ENCODE results near the gene AGBL4.

AGBL4 gene

DNA sequence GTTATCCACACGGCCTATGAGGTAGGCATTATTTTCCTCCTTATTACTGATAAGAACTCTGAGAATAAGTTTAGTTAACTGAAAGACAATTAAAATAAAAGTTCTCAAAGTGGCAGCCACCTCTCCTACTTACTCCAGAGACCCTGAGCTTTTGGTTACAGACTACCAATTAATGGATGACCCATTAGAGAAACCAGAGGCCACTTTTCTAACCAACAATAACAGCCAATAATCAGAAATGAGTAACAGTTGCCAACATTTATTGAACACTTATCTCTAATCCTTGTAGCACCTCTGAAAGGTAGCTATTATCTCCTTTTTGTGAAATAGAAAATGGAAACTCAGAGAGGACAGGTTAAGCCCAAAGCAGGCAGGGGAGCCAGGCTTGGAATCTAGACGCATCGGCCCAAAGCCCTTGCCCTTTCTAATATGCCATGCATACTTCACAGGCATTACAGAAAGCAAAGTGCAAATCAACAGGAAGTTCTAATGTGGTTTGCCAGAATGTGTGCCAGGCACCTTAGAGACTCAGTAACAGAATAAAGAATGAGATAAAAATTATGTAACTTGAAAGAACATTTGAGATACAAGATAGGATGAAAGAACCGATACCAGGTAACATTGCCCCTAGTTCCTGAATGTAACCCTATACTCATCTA, 1297.1 kb downstream of the AGBL4 start:
- peaks cover 14% of the 10 kb centered on the region for H3K36me3 Mint-ChIP-seq (ENCODE audit: low read depth)
- no peaks in the 10 kb centered on the region for H3K9me3 Mint-ChIP-seq
- ATAC-seq = no peak
- no peak overlapping the region for H3K4me3 Mint-ChIP-seq
- peaks cover 22% of the 10 kb centered on the region for H3K4me1 Mint-ChIP-seq
- no peaks in the 10 kb centered on the region for H3K27me3 Mint-ChIP-seq
- H3K27ac Mint-ChIP-seq = no peak overlapping the region
- DNase-seq = no peak

GRCh38 chr1:48726139-48726538, 1297.6 kb downstream of the AGBL4 start:
- Mint-ChIP-seq H3K9me3 (no peaks in the 10 kb centered on the region), H3K27ac (no peak overlapping the region), H3K4me1 (peaks cover 22% of the 10 kb centered on the region), H3K4me3 (no peak overlapping the region), H3K27me3 (no peaks in the 10 kb centered on the region), H3K36me3 (ENCODE audit: low read depth) (peaks cover 14% of the 10 kb centered on the region)
- DNase-seq (no peak), ATAC-seq (no peak)

DNA sequence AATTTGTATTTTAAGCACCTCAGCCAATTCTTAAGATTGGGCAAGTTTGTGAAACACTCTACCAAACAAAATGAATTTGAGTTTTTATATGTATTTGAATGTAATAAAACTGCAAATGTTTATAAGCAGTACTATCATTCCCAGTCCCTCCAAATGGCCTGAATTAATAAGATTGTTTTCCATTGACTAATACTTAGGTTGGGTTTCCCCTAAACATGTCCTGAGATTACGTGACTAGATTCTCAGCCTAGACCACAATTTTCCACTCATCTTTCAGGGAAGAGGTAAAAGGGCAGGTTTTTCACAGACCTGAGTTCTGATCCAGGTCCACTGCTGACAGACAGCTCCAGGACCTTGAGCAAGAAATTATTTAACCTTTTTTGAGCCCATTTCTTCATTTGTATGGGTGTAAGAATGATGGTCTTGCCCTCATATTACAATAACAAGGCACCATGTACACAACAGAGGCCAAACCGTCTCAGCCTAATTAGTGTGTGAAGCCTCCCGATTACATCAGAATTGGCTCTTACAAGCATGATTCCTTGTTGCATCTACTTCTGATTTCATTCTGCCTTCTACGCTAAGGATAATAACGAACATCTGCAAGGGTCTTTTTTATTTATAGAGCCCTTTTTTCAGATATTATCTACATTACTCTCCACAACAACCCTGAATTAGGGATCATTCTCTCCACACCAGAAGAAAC, 1298.3 kb downstream of the AGBL4 start:
- Mint-ChIP-seq H3K4me1 (peaks cover 22% of the 10 kb centered on the region), H3K4me3 (no peak overlapping the region), H3K27ac (no peak overlapping the region), H3K36me3 (ENCODE audit: low read depth) (peaks cover 14% of the 10 kb centered on the region), H3K27me3 (no peaks in the 10 kb centered on the region), H3K9me3 (no peaks in the 10 kb centered on the region)
- no peak for ATAC-seq
- no peak for DNase-seq

DNA sequence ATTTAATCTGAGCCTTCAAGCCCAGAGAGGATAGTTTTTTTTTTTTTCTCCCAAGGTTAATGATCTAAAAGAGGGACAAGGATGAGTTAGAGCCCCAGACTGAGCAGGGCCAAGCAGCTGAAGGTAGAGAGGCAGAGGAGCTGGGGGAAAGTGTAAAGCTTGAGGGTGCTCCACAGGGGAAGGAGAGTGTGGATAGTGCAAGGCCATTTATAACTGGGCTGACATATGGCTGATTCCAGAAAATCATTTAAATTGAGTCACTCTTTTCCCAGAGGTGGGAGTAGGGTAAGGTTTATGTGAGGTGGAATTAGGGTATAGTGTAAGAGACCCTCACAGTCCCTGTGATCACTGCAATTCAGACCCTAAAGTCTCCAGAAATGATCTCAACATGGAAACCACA, 1302.8 kb downstream of the AGBL4 start:
- DNase-seq (no peak), ATAC-seq (no peak)
- peaks cover 8% of the 10 kb centered on the region for H3K4me1 Mint-ChIP-seq
- no peaks in the 10 kb centered on the region for H3K36me3 Mint-ChIP-seq (ENCODE audit: low read depth)
- H3K27ac Mint-ChIP-seq = no peak overlapping the region
- no peak overlapping the region for H3K4me3 Mint-ChIP-seq
- no peaks in the 10 kb centered on the region for H3K9me3 Mint-ChIP-seq
- no peaks in the 10 kb centered on the region for H3K27me3 Mint-ChIP-seq

GRCh38 chr1:48718705-48719104, 1305.0 kb downstream of the AGBL4 start:
- H3K36me3 Mint-ChIP-seq (ENCODE audit: low read depth) = no peaks in the 10 kb centered on the region
- DNase-seq = no peak
- ATAC-seq = no peak
- H3K9me3 Mint-ChIP-seq = no peaks in the 10 kb centered on the region
- no peak overlapping the region for H3K4me3 Mint-ChIP-seq
- H3K27ac Mint-ChIP-seq = no peak overlapping the region
- no peaks in the 10 kb centered on the region for H3K27me3 Mint-ChIP-seq
- H3K4me1 Mint-ChIP-seq = no peaks in the 10 kb centered on the region

DNA sequence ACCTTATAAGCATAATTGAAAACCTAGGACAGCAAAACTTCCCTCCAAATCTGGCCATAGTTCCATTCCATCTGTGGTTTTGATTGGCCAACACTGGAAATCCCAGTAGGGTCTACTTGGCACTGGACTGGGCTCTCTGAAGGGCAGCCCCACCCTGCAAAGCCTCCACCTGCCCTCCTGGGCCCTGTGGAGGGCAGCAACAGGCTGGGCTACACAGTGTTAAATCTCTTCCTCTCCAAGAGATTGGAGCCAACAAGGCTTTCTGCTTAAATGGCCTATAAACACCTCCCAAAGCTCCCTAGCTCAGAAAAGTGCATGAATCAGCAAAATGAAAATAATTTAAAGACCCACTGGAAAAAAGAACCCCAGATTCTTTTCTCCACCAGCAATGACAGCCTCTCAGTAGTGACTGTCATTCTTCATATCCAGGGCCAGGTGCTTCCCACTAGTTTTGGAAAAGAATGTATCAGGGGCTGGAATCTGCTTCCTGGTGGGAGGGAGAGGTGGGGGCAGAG, 1305.6 kb downstream of the AGBL4 start:
- no peak overlapping the region for H3K4me3 Mint-ChIP-seq
- H3K27ac Mint-ChIP-seq = no peak overlapping the region
- no peak for DNase-seq
- no peaks in the 10 kb centered on the region for H3K4me1 Mint-ChIP-seq
- H3K36me3 Mint-ChIP-seq (ENCODE audit: low read depth) = no peaks in the 10 kb centered on the region
- ATAC-seq = no peak
- no peaks in the 10 kb centered on the region for H3K27me3 Mint-ChIP-seq
- no peaks in the 10 kb centered on the region for H3K9me3 Mint-ChIP-seq

DNA sequence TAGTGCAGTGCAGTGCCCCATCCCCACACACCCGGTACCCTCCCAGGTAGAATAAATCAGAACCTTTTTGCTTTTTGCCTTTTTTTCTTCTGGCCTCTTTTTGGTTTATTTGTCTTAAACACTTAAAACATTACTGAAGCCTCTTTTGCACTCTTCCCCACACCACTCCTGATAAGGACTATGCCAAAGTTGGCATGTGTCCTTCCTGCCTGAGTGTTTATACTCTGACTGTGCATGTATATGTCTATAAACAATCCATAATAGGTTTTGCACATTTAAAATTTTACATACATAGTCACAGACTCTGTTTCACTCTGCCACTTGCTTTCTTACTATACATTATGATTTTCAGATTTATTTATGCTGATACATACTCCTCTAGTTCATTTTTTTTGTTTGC, 1306.7 kb downstream of the AGBL4 start:
- ATAC-seq = no peak
- H3K36me3 Mint-ChIP-seq (ENCODE audit: low read depth) = no peaks in the 10 kb centered on the region
- no peaks in the 10 kb centered on the region for H3K4me1 Mint-ChIP-seq
- H3K27me3 Mint-ChIP-seq = no peaks in the 10 kb centered on the region
- no peak overlapping the region for H3K4me3 Mint-ChIP-seq
- no peak for DNase-seq
- no peak overlapping the region for H3K27ac Mint-ChIP-seq
- no peaks in the 10 kb centered on the region for H3K9me3 Mint-ChIP-seq

DNA sequence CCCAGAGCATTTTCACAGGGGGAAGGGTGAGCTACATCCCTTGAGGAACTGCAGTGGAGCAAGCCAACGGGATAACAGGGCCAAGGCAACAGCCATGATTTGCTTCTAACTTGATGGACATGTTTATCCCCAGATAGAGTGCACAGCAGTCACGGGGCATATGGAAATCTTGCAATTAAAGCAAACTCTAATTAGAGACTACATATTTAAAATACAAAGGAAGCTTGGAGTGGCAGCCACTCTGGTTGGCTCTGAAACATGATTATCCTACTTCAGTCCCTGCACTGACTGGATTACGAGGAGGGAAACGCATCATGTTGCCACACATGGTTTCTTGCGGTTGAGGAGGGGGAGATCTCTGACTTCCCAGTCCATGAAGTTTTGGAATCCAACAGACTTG, 1307.8 kb downstream of the AGBL4 start:
- H3K4me1 Mint-ChIP-seq = no peaks in the 10 kb centered on the region
- H3K4me3 Mint-ChIP-seq = no peak overlapping the region
- no peaks in the 10 kb centered on the region for H3K27me3 Mint-ChIP-seq
- no peaks in the 10 kb centered on the region for H3K9me3 Mint-ChIP-seq
- ATAC-seq (no peak), DNase-seq (no peak)
- H3K27ac Mint-ChIP-seq = no peak overlapping the region
- H3K36me3 Mint-ChIP-seq (ENCODE audit: low read depth) = no peaks in the 10 kb centered on the region

- Mint-ChIP-seq H3K27ac (no peak overlapping the region), H3K9me3 (no peaks in the 10 kb centered on the region), H3K27me3 (no peaks in the 10 kb centered on the region), H3K36me3 (ENCODE audit: low read depth) (no peaks in the 10 kb centered on the region), H3K4me3 (no peak overlapping the region), H3K4me1 (no peaks in the 10 kb centered on the region)
- DNase-seq (no peak), ATAC-seq (no peak)
These were observed 1312.8 kb downstream of the AGBL4 start for GRCh38 chr1:48710915-48711314.

- no peaks in the 10 kb centered on the region for H3K4me1 Mint-ChIP-seq
- no peaks in the 10 kb centered on the region for H3K36me3 Mint-ChIP-seq (ENCODE audit: low read depth)
- ATAC-seq (no peak), DNase-seq (no peak)
- H3K9me3 Mint-ChIP-seq = no peaks in the 10 kb centered on the region
- no peak overlapping the region for H3K27ac Mint-ChIP-seq
- H3K4me3 Mint-ChIP-seq = no peak overlapping the region
- no peaks in the 10 kb centered on the region for H3K27me3 Mint-ChIP-seq
These were observed 1313.4 kb downstream of the AGBL4 start for GRCh38 chr1:48710318-48710717.

GRCh38 chr1:48704736-48705135, 1319.0 kb downstream of the AGBL4 start:
- Mint-ChIP-seq H3K4me3 (no peak overlapping the region), H3K27ac (no peak overlapping the region), H3K4me1 (no peaks in the 10 kb centered on the region), H3K27me3 (peaks cover 2% of the 10 kb centered on the region), H3K36me3 (ENCODE audit: low read depth) (no peaks in the 10 kb centered on the region), H3K9me3 (no peaks in the 10 kb centered on the region)
- ATAC-seq = no peak
- DNase-seq = no peak

DNA sequence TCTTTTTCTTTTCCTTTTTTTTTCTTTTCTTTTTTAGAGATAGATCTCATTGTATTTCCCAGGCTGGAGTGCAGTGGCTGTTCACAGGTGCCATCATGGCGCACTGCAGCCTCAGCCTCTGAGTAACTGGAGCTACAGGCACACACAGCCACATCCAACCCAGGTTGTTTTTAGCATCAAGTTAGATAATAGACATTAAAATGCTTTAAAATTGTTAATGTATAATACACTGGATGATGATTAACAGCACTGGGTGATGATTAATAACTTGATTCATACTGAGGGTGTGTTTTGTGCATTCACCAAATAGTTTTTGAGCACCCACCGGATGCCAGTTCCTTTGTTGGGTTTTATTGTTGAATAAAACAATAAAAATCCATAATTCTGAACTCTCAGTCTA, 1322.3 kb downstream of the AGBL4 start:
- DNase-seq (no peak), ATAC-seq (no peak)
- Mint-ChIP-seq H3K4me3 (no peak overlapping the region), H3K27me3 (peaks cover 8% of the 10 kb centered on the region), H3K4me1 (no peaks in the 10 kb centered on the region), H3K36me3 (ENCODE audit: low read depth) (no peaks in the 10 kb centered on the region), H3K27ac (no peak overlapping the region), H3K9me3 (no peaks in the 10 kb centered on the region)

GRCh38 chr1:48697066-48697707, 1326.6 kb downstream of the AGBL4 start:
- ATAC-seq (no peak), DNase-seq (peak; percentile 71)
- H3K27ac Mint-ChIP-seq = no peak overlapping the region
- no peaks in the 10 kb centered on the region for H3K9me3 Mint-ChIP-seq
- no peaks in the 10 kb centered on the region for H3K36me3 Mint-ChIP-seq (ENCODE audit: low read depth)
- no peak overlapping the region for H3K4me3 Mint-ChIP-seq
- H3K27me3 Mint-ChIP-seq = peaks cover 9% of the 10 kb centered on the region
- H3K4me1 Mint-ChIP-seq = no peaks in the 10 kb centered on the region

DNA sequence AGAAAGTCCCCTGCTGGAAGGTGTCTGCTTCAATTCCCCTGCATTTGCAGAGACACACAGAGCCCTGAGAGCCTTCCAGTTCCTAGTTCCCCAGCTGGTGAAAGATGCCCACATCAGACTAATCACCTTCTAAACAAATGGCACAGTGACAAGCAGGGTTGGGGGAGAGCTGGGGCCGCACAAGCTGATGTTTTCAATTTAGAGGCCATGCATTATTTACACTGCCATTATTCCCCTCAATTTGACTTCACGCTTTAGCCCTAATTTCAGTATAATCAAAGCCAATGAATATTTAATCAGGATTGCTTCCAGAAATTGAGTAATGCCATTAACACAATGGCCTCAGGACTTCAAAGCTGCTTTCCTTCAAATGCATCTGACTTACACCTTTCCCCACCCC, 1328.6 kb downstream of the AGBL4 start:
- no peak for DNase-seq
- Mint-ChIP-seq H3K27ac (no peak overlapping the region), H3K9me3 (no peaks in the 10 kb centered on the region), H3K36me3 (ENCODE audit: low read depth) (no peaks in the 10 kb centered on the region), H3K27me3 (peaks cover 7% of the 10 kb centered on the region), H3K4me3 (no peak overlapping the region), H3K4me1 (no peaks in the 10 kb centered on the region)
- ATAC-seq = no peak

GRCh38 chr1:48693674-48694320, 1330.0 kb downstream of the AGBL4 start:
- no peak overlapping the region for H3K27ac Mint-ChIP-seq
- no peaks in the 10 kb centered on the region for H3K4me1 Mint-ChIP-seq
- peaks cover 3% of the 10 kb centered on the region for H3K27me3 Mint-ChIP-seq
- no peaks in the 10 kb centered on the region for H3K9me3 Mint-ChIP-seq
- no peaks in the 10 kb centered on the region for H3K36me3 Mint-ChIP-seq (ENCODE audit: low read depth)
- ATAC-seq = no peak
- no peak overlapping the region for H3K4me3 Mint-ChIP-seq
- DNase-seq = no peak
